Thoracic aorta (tissue), 2 donors: ENCODE results near the gene SORBS2. TPM values are rescaled to one million over a fixed set of nuclear protein-coding genes. Genes with fewer than 3 reads are reported as not detected.

ENCODE experiments used
- ATAC-seq: fragments of 150-250 bp; one replicate; pipeline ENCODE4 v1.8.0; 2017; ENCODE audit warnings: low read depth; ENCODE audit not compliant: insufficient number of reproducible peaks, low FRiP score
- DNase-seq: peaks from one replicate; pipeline ENCODE4 v3.0.0-alpha.2; 2020; ENCODE audit warnings: low spot score
- H3K27ac ChIP-seq, 2 donors: fragments of 200-600 bp; sonication (generic); 1 replicate in 1 of 2; 2 replicates in 1 of 2; pipeline ENCODE4 v1.5.1; 2016; ENCODE audit warnings: mild to moderate bottlenecking in 2 of 2, moderate library complexity in 2 of 2
- H3K27me3 ChIP-seq: fragments of 200-600 bp; sonication (generic); replicated peaks from 2 replicates; pipeline ENCODE4 v1.6.0; 2016; ENCODE audit warnings: mild to moderate bottlenecking; ENCODE audit not compliant: insufficient read depth
- H3K36me3 ChIP-seq: fragments of 200-600 bp; sonication (generic); one replicate; pipeline ENCODE4 v1.5.1; 2016
- H3K4me1 ChIP-seq, 2 donors: fragments of 200-600 bp; sonication (generic); 1 replicate in 1 of 2; 2 replicates in 1 of 2; pipeline versions ENCODE4 v1.5.1 to v1.6.0; 2016; ENCODE audit warnings: low read depth in 2 of 2, mild to moderate bottlenecking in 1 of 2; ENCODE audit not compliant: control insufficient read depth in 1 of 2
- H3K4me3 ChIP-seq: fragments of 200-600 bp; sonication (generic); 2 replicates; pipeline ENCODE4 v1.5.1; 2016; ENCODE audit warnings: mild to moderate bottlenecking
- H3K9me3 ChIP-seq: fragments of 200-600 bp; sonication (generic); 2 replicates; pipeline ENCODE4 v1.5.1; 2016
- total RNA-seq, 2 donors: library from RNA; depleted of rRNA; stranded (reverse); fragments of >200 nt; gene quantifications; one replicate each; pipeline versions ENCODE4 v1.1.0 to v1.2.3, GENCODE V29; 2016
- TF ChIP-seq, protein P1 (sequence below): fragments of 200-600 bp; sonication (generic); IDR thresholded peaks from one replicate; pipeline ENCODE4 v1.5.1; 2019; ENCODE audit warnings: antibody characterized with exemption

Gene SORBS2
- total RNA-seq, 2 donors from 2014 or later, result 268 to 443 TPM

GRCh38 chr4:185834778-185835177 lies 22.8 kb upstream of the SORBS2 start:
- no peak for ATAC-seq
- no peak overlapping the region for H3K4me3 ChIP-seq
- TF ChIP-seq, protein P1, sequence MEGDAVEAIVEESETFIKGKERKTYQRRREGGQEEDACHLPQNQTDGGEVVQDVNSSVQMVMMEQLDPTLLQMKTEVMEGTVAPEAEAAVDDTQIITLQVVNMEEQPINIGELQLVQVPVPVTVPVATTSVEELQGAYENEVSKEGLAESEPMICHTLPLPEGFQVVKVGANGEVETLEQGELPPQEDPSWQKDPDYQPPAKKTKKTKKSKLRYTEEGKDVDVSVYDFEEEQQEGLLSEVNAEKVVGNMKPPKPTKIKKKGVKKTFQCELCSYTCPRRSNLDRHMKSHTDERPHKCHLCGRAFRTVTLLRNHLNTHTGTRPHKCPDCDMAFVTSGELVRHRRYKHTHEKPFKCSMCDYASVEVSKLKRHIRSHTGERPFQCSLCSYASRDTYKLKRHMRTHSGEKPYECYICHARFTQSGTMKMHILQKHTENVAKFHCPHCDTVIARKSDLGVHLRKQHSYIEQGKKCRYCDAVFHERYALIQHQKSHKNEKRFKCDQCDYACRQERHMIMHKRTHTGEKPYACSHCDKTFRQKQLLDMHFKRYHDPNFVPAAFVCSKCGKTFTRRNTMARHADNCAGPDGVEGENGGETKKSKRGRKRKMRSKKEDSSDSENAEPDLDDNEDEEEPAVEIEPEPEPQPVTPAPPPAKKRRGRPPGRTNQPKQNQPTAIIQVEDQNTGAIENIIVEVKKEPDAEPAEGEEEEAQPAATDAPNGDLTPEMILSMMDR, result no peak
- no peak for DNase-seq
- no peaks in the 10 kb centered on the region for H3K27me3 ChIP-seq
- no peaks in the 10 kb centered on the region for H3K9me3 ChIP-seq
- no peak overlapping the region for H3K27ac ChIP-seq
- H3K36me3 ChIP-seq, result no peaks in the 10 kb centered on the region
- peaks cover 5 to 26% of the 10 kb centered on the region in 2 donors for H3K4me1 ChIP-seq

- no peak overlapping the region for H3K27ac ChIP-seq
- DNase-seq (no peak), ATAC-seq (no peak)
- peaks cover 0 to 20% of the 10 kb centered on the region in 2 donors for H3K4me1 ChIP-seq
- no peaks in the 10 kb centered on the region for H3K9me3 ChIP-seq
- H3K27me3 ChIP-seq, result no peaks in the 10 kb centered on the region
- no peaks in the 10 kb centered on the region for H3K36me3 ChIP-seq
- TF ChIP-seq, protein P1, result no peak
- no peak overlapping the region for H3K4me3 ChIP-seq
Observed at GRCh38 chr4:185834088-185834487, 22.1 kb upstream of the SORBS2 start.

DNA sequence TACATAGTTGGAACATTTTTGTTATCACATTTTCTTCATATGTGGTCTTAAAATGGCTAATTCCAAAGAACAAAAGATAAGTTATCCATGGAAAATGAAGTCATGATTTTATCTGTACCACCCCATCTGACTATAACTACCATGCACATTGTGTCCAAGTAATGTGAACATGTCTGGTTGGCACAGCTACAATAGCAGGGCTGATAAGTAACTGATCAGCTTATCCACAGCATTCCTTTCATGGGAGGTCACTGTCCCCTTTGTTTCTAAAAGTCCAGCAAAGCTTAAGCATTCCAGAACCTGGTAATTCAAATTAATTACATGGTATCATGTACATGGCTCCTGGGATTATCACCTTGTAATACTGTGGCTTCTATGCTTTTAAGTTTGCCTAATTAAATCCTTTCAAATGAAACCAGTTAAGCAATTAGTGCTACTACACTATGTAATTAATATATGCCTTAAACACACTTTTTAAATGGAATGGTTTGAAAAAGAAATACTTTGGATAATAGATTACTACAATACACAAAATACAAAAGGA lies 21.1 kb upstream of the SORBS2 start:
- no peaks in the 10 kb centered on the region for H3K27me3 ChIP-seq
- H3K4me1 ChIP-seq, result peaks cover 0 to 11% of the 10 kb centered on the region in 2 donors
- H3K4me3 ChIP-seq, result no peak overlapping the region
- no peak overlapping the region for H3K27ac ChIP-seq
- TF ChIP-seq, protein P1, result no peak
- no peaks in the 10 kb centered on the region for H3K36me3 ChIP-seq
- no peak for ATAC-seq
- no peak for DNase-seq
- no peaks in the 10 kb centered on the region for H3K9me3 ChIP-seq

DNA sequence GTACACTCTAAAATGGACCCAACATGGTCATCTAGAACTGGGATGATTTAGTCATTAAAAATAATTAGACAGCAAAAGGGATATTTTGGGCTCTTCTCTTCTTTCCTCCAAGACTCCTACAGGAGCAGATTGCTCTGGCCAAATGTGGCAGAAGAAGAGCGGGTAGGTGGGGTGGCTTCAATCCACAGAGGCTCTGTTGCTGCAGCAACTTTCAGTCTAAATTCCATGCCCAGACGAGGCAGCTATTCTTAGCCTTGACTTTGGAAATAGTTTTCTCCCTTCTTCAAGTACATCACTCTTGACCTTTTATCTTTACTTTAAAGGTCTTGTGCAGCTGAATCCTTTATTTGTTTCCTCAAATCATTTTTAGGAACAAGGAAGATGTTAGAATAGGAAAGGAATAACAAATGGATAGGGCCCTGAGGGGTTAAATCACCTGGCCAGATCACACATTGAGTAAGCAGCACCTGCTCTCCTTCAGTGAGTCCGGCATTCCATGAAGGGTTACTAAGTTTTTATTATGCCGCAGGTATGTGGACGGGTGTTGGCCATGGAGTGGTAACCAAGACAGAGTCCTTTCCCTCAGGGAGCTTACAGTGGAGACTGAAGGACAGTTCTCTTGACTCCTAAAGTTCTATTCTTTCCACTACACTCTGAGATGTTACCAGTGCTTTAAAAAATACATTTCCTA lies 19.3 kb upstream of the SORBS2 start:
- Histone ChIP-seq H3K27me3 (no peaks in the 10 kb centered on the region), H3K9me3 (no peaks in the 10 kb centered on the region), H3K4me1 (no peaks in the 10 kb centered on the region), H3K36me3 (no peaks in the 10 kb centered on the region), H3K27ac (no peak overlapping the region), H3K4me3 (no peak overlapping the region)
- DNase-seq, result no peak
- no peak for ATAC-seq
- TF ChIP-seq, protein P1, result no peak

DNA sequence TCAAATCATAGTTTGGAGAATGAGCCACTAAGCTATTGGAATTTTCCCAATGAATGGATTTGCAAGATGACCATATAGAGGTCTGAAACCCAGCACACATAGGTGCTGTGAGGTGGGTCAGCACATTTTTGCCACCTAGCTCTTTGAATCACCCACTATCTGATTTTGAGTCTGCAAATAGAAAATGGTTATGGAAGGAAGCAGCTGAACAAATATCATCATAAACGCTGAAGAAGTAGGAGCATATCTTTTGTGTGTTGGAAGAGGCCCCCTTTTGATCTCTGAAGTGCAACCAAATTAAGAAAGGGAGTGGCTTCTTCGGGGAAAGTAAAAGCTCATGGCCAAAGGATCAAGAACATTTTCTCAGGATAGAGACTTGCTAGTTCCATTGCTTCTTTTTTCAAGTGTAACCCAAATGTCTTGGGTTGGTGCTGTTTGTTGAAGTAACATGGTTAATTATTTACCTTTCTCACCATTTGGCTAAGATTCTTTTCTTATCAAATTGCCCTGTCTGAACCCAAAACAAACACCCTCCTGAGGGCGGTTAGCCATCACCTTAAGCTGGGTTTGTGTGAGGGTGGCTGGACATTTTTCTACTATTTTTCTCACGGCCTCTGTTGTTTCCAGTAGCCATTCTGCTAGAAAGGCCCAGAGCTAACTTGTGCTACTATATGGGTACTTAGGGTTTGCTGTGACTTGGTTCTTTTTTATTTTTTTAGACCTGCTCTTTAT lies 18.4 kb upstream of the SORBS2 start:
- Histone ChIP-seq H3K36me3 (no peaks in the 10 kb centered on the region), H3K4me3 (no peak overlapping the region), H3K9me3 (no peaks in the 10 kb centered on the region), H3K27me3 (no peaks in the 10 kb centered on the region), H3K27ac (no peak overlapping the region), H3K4me1 (no peaks in the 10 kb centered on the region)
- ATAC-seq (no peak), DNase-seq (no peak)
- TF ChIP-seq, protein P1, result no peak
